ENCODE measurements around the gene TMEM163. TPM values are rescaled to one million over a fixed set of nuclear protein-coding genes. Genes with fewer than 3 reads are reported as not detected.
"Not testable (repeated sequence)": the region's sequence is repeated elsewhere in the genome, so short reads cannot be mapped to it uniquely, and the experiment has no call there.

The TMEM163 gene
- total and polyA plus RNA-seq, 7 donors = 0.28 to 2.6 (median 1.1) TPM; not detected in 1

DNA sequence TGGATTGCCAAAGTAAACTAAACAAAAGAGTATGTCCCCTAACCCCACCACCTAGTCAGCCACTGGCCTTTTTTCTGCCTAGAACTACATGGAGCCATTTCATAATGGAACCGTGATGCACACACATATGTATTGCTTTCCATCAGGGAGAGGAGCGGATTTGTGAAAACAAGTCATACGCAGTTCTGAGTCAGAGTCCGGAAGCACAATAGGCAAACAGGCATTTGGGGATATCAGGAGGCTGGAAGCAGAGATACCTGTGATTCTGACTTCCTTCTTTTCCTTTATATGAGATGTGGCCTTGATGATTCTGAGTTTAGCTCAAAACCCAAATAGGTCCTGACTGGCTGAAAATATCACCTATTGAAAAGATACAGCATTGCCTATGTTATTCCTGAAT is 93.5 kb downstream of the TMEM163 start:
- Histone ChIP-seq H3K9me3 (no peaks in the 10 kb centered on the region), H3K36me3 (no peaks in the 10 kb centered on the region), H3K4me3 (no peak overlapping the region), H3K27ac (no peak overlapping the region), H3K4me1 (no peaks in the 10 kb centered on the region), H3K27me3 (no peaks in the 10 kb centered on the region)
- DNase-seq = no peak
- TF ChIP-seq EP300 (IDR thresholded peaks at IDR 0.05) (no peak), POLR2AphosphoS5 (IDR thresholded peaks at IDR 0.05) (no peak), POLR2A (IDR thresholded peaks at IDR 0.05) (no peak)
- TF ChIP-seq, protein P1, sequence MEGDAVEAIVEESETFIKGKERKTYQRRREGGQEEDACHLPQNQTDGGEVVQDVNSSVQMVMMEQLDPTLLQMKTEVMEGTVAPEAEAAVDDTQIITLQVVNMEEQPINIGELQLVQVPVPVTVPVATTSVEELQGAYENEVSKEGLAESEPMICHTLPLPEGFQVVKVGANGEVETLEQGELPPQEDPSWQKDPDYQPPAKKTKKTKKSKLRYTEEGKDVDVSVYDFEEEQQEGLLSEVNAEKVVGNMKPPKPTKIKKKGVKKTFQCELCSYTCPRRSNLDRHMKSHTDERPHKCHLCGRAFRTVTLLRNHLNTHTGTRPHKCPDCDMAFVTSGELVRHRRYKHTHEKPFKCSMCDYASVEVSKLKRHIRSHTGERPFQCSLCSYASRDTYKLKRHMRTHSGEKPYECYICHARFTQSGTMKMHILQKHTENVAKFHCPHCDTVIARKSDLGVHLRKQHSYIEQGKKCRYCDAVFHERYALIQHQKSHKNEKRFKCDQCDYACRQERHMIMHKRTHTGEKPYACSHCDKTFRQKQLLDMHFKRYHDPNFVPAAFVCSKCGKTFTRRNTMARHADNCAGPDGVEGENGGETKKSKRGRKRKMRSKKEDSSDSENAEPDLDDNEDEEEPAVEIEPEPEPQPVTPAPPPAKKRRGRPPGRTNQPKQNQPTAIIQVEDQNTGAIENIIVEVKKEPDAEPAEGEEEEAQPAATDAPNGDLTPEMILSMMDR (IDR thresholded peaks at IDR 0.05) = no peak
- intact Hi-C loops (cut with DNase I) = no loop called here
- WGBS, 2 donors = 90 to 93% methylated on average over 4 of the region's 4 CpGs

DNA sequence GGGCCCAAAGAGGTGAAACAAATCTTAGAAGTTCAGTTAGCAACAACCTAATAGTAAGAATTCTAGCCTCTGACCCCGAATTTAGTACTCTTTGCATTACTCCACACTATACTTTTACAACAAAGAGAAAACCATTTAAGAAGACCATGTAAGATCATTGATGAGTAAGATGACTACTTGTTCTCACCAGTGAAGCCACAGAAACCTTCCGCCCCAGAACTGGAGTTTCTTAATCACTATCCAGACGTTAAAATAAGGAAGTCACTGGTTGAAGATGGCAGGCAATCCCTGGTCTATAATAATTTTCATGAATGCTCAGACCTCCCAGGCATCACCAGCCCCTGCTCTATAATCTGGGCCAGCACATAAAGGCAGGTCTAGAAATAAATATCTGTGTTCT is 95.0 kb downstream of the TMEM163 start:
- no peaks in the 10 kb centered on the region for H3K36me3 ChIP-seq
- DNase-seq = no peak
- H3K27ac ChIP-seq = no peak overlapping the region
- 68 to 74% methylated on average over 3 of the region's 3 CpGs for WGBS, 2 donors
- no peak overlapping the region for H3K4me3 ChIP-seq
- TF ChIP-seq, protein P1 (IDR thresholded peaks at IDR 0.05) = no peak
- H3K9me3 ChIP-seq = no peaks in the 10 kb centered on the region
- H3K27me3 ChIP-seq = no peaks in the 10 kb centered on the region
- no peaks in the 10 kb centered on the region for H3K4me1 ChIP-seq
- intact Hi-C loops (cut with DNase I) = no loop called here

DNA sequence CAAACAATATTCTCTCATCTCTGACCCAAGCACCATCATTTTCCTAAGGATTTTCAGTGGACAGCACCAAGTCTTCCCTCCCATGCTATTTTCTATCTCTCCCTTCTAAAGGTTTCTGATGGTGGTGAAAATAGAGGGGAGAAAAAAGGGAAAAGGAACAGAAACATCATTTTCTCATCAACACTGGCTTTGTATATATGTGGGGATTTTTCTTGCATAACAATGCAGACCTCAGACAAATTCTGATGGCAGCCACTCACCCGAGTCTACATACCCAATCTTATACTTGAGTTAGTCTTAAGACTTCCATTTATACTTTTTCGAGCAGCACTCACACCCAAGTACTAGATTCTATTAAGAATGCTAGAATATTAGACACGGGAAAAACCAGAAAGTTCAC is 95.8 kb downstream of the TMEM163 start:
- no peak for TF ChIP-seq POLR2A (IDR thresholded peaks at IDR 0.05)
- TF ChIP-seq, protein P1 (IDR thresholded peaks at IDR 0.05) = no peak
- no peak for TF ChIP-seq POLR2AphosphoS5 (IDR thresholded peaks at IDR 0.05)
- no peak for TF ChIP-seq EP300 (IDR thresholded peaks at IDR 0.05)
- H3K4me3 ChIP-seq = no peak overlapping the region
- H3K27me3 ChIP-seq = no peaks in the 10 kb centered on the region
- H3K9me3 ChIP-seq = no peaks in the 10 kb centered on the region
- no peak overlapping the region for H3K27ac ChIP-seq
- no peaks in the 10 kb centered on the region for H3K36me3 ChIP-seq
- intact Hi-C loops (cut with DNase I) = no loop called here
- 80 to 84% methylated on average over 3 of the region's 3 CpGs for WGBS, 2 donors
- no peaks in the 10 kb centered on the region for H3K4me1 ChIP-seq
- DNase-seq = no peak

DNA sequence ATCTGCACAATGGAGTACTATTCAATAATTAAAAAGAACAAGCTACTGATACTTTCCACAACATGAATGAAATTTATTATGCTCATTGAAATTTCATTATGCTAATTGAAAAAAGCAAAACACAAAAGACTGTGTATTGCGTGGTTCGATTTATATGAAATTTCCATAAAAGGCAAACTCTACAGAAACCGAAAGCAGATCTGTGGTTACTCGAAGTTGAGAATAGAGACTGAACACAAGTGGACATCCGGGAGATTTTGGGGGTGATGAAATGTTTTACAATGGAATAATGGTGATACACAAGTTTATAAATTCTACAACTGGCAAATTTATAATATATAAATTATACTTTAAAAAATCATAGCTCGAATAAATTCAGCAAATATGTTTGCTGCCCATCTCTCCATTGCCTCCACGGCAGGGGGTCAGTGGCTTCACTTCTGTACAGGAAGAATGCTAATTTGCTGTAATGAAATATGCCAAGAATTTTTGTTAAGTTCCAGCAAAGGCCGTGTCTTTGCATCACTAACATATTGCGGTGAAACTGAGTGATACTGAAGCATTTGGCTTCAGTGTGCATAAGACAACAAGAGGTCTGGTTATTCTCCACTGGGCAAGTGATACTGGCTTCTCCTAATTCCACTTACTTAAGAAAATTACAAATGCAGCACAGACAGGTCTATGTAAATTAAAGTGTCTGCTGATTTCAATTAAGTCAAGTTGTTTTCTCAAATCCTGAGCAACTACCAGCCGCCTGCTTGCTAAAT is 96.7 kb downstream of the TMEM163 start:
- no peaks in the 10 kb centered on the region for H3K4me1 ChIP-seq
- no peaks in the 10 kb centered on the region for H3K27me3 ChIP-seq
- DNase-seq = no peak
- WGBS, 2 donors = 89% methylated on average over 10 of the region's 10 CpGs
- intact Hi-C loops (cut with DNase I) = no loop called here
- no peaks in the 10 kb centered on the region for H3K36me3 ChIP-seq
- no peaks in the 10 kb centered on the region for H3K9me3 ChIP-seq
- no peak overlapping the region for H3K27ac ChIP-seq
- TF ChIP-seq POLR2A (IDR thresholded peaks at IDR 0.05) (no peak), EP300 (IDR thresholded peaks at IDR 0.05) (no peak), POLR2AphosphoS5 (IDR thresholded peaks at IDR 0.05) (no peak)
- TF ChIP-seq, protein P1 (IDR thresholded peaks at IDR 0.05) = no peak
- H3K4me3 ChIP-seq = no peak overlapping the region

DNA sequence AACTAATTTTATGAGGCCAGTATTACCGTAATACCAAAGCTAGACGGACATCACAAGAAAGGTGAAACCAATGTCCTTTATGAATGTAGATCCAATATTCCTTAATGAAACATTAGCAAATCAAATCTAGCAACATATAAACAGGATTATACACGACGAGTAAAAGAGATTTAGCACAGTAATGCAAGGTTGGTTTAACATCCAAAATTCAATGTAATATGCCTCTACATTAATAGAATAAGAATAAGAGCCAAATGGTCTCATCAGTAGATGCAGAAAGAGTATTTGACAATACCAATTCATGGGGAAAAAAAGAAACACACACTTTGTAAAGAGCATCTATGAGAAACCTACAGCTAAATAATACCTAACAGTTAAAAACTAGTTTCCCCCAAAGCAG is 99.5 kb downstream of the TMEM163 start:
- H3K27ac ChIP-seq = no peak overlapping the region
- intact Hi-C loops (cut with DNase I) = no loop called here
- no peaks in the 10 kb centered on the region for H3K9me3 ChIP-seq
- no peaks in the 10 kb centered on the region for H3K27me3 ChIP-seq
- no peak for DNase-seq
- TF ChIP-seq POLR2A (IDR thresholded peaks at IDR 0.05) (no peak), EP300 (IDR thresholded peaks at IDR 0.05) (no peak), POLR2AphosphoS5 (IDR thresholded peaks at IDR 0.05) (no peak)
- TF ChIP-seq, protein P1 (IDR thresholded peaks at IDR 0.05) = no peak
- H3K4me1 ChIP-seq = no peaks in the 10 kb centered on the region
- H3K4me3 ChIP-seq = no peak overlapping the region
- WGBS, 2 donors = 92 to 94% methylated on average over 4 of the region's 4 CpGs
- no peaks in the 10 kb centered on the region for H3K36me3 ChIP-seq

DNA sequence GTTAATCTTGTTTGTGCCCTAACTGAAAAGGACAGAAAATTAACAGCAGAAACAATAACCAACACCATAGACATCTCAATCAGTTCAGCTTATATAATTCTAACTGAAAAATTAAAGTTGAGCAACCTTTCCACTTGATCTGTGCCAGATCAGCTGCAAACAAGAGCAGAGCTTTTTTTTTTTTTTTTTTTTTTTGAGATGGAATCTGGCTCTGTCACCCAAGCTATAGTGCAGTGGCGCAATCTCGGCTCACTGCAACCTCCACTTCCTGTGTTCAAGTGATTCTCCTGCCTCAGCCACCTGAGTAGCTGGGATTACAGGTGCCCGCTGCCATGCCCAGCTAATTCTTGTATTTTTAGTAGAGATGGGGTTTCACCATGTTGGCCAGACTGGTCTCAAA is 103.3 kb downstream of the TMEM163 start:
- DNase-seq; H3K27ac ChIP-seq; H3K9me3 ChIP-seq; H3K4me3 ChIP-seq; H3K4me1 ChIP-seq; intact Hi-C loops (cut with DNase I); H3K27me3 ChIP-seq; H3K36me3 ChIP-seq: not testable (repeated sequence)
- WGBS, 2 donors = 87 to 94% methylated on average over 3 of the region's 3 CpGs
